Neural cell (in vitro differentiated cells): ENCODE measurements around the gene PNRC2. TPM values are rescaled to one million over a fixed set of nuclear protein-coding genes. Genes with fewer than 3 reads are reported as not detected.

ENCODE experiments used
- H2AFZ ChIP-seq: fragments of 200-600, 300-800 bp; sonication (generic), shearing (Covaris generic); 2 replicates; pipeline ENCODE4 v1.6.0; 2014; ENCODE audit warnings: low read depth, mild to moderate bottlenecking, antibody characterized with exemption, low read length, moderate library complexity
- H3F3A ChIP-seq: fragments of 200-600 bp; shearing (Covaris generic); 2 replicates; pipeline ENCODE4 v1.6.1; 2016; ENCODE audit warnings: mild to moderate bottlenecking, moderate library complexity, mixed read lengths, antibody characterized with exemption, low read length; ENCODE audit not compliant: insufficient read depth, poor library complexity, severe bottlenecking
- H3K27ac ChIP-seq: fragments of 200-600, 300-800 bp; sonication (generic), shearing (Covaris generic); 2 replicates; pipeline ENCODE4 v1.5.1; 2014; ENCODE audit warnings: mild to moderate bottlenecking, low read length, moderate library complexity
- H3K27me3 ChIP-seq: fragments of 300-800, 200-600 bp; sonication (generic), shearing (Covaris generic); 2 replicates; pipeline ENCODE4 v1.6.0; 2014; ENCODE audit warnings: mild to moderate bottlenecking, low read depth, low read length, moderate library complexity; ENCODE audit not compliant: insufficient read depth
- H3K36me3 ChIP-seq: fragments of 300-800, 200-600 bp; sonication (generic), shearing (Covaris generic); 2 replicates; pipeline ENCODE4 v1.5.1; 2014; ENCODE audit warnings: mild to moderate bottlenecking, antibody characterized with exemption, low read length, moderate library complexity; ENCODE audit not compliant: insufficient read depth
- H3K4me2 ChIP-seq: fragments of 300-800, 200-600 bp; sonication (generic), shearing (Covaris generic); 2 replicates; pipeline ENCODE4 v1.6.0; 2014; ENCODE audit warnings: mild to moderate bottlenecking, low read length
- H3K4me3 ChIP-seq: fragments of 300-800, 200-600 bp; sonication (generic), shearing (Covaris generic); 2 replicates; pipeline ENCODE4 v1.5.1; 2014; ENCODE audit warnings: mild to moderate bottlenecking, low read length, moderate library complexity
- H3K79me2 ChIP-seq: fragments of 200-600 bp; shearing (Covaris generic); replicated peaks from 2 replicates; pipeline ENCODE4 v1.6.0; 2014; ENCODE audit warnings: mild to moderate bottlenecking, low read length, moderate library complexity; ENCODE audit not compliant: insufficient read depth
- H3K9ac ChIP-seq: fragments of 300-800, 200-600 bp; sonication (generic), shearing (Covaris generic); 2 replicates; pipeline ENCODE4 v1.6.1; 2016; ENCODE audit warnings: mild to moderate bottlenecking, low read length, mixed read lengths
- H3K9me2 ChIP-seq: fragments of 200-600 bp; shearing (Covaris generic); 2 replicates; pipeline ENCODE4 v1.6.1; 2016; ENCODE audit warnings: mild to moderate bottlenecking, low read length, mixed read lengths; ENCODE audit not compliant: insufficient read depth
- H3K9me3 ChIP-seq: fragments of 200-600, 300-800 bp; sonication (generic), shearing (Covaris generic); 2 replicates; pipeline ENCODE4 v1.6.1; 2016; ENCODE audit warnings: mild to moderate bottlenecking, mixed run types, low read length, moderate library complexity, mixed read lengths
- H4K20me1 ChIP-seq: fragments of 200-600 bp; shearing (Covaris generic); 2 replicates; pipeline ENCODE4 v1.6.1; 2016; ENCODE audit warnings: mild to moderate bottlenecking, mixed run types; ENCODE audit not compliant: insufficient read depth
- CTCF ChIP-seq: fragments of 450-650 bp; IDR thresholded peaks from 2 replicates; pipeline ENCODE4 v1.5.1; 2014; ENCODE audit warnings: antibody characterized with exemption, mild to moderate bottlenecking, moderate library complexity; ENCODE audit not compliant: poor library complexity, severe bottlenecking
- EP300 ChIP-seq: fragments of 450-650 bp; conservative IDR thresholded peaks from 2 replicates; pipeline ENCODE4 v1.6.1; 2014; ENCODE audit warnings: antibody characterized with exemption, mild to moderate bottlenecking, moderate library complexity; ENCODE audit not compliant: poor library complexity, severe bottlenecking
- EZH2 ChIP-seq: fragments of 200-600, 300-800 bp; shearing (Covaris generic), sonication (generic); IDR thresholded peaks from 2 replicates; pipeline ENCODE4 v1.6.1; 2014; ENCODE audit warnings: antibody characterized with exemption, low read length, borderline replicate concordance, mild to moderate bottlenecking; ENCODE audit not compliant: insufficient read depth, poor library complexity, severe bottlenecking
- MXI1 ChIP-seq: fragments of 450-650 bp; conservative IDR thresholded peaks from 2 replicates; pipeline ENCODE4 v1.6.1; 2014; ENCODE audit warnings: antibody characterized with exemption, mild to moderate bottlenecking; ENCODE audit not compliant: poor library complexity, severe bottlenecking
- POLR2AphosphoS5 ChIP-seq: IDR thresholded peaks from 2 replicates; pipeline ENCODE4 v1.6.1; 2012
- RAD21 ChIP-seq: fragments of 450-650 bp; conservative IDR thresholded peaks from 2 replicates; pipeline ENCODE4 v1.6.1; 2014; ENCODE audit warnings: antibody characterized with exemption, mild to moderate bottlenecking, moderate library complexity
- REST ChIP-seq: IDR thresholded peaks from 2 replicates; pipeline ENCODE4 v1.6.1; 2012; ENCODE audit warnings: borderline replicate concordance
- SMC3 ChIP-seq: fragments of 450-650 bp; conservative IDR thresholded peaks from 2 replicates; pipeline ENCODE4 v1.6.1; 2014; ENCODE audit warnings: antibody characterized with exemption, mild to moderate bottlenecking, moderate library complexity; ENCODE audit not compliant: poor library complexity
- TAF1 ChIP-seq: IDR thresholded peaks from 2 replicates; pipeline ENCODE4 v1.6.1; 2012; ENCODE audit warnings: low read depth
- polyA plus RNA-seq: library from polyadenylated mRNA; depleted of rRNA; stranded (reverse); fragments of >200 nt; gene quantifications from 2 replicates; pipeline ENCODE4 v1.2.3, GENCODE V29; 2014

Gene PNRC2
- polyA plus RNA-seq, 1 donor from 2014 or later: 97.1 TPM

GRCh38 chr1:23910553-23911246 is 48.9 kb upstream of the PNRC2 start:
- Histone ChIP-seq H3F3A (no peaks in the 10 kb centered on the region), H2AFZ (no peak overlapping the region), H3K36me3 (no peaks in the 10 kb centered on the region), H3K9me2 (no peaks in the 10 kb centered on the region), H3K79me2 (no peaks in the 10 kb centered on the region), H3K4me3 (no peak overlapping the region), H3K9me3 (no peaks in the 10 kb centered on the region), H3K27ac (no peak overlapping the region), H3K27me3 (no peaks in the 10 kb centered on the region), H3K4me2 (no peak overlapping the region), H3K9ac (no peak overlapping the region), H4K20me1 (no peaks in the 10 kb centered on the region)
- TF ChIP-seq REST (no peak), EP300 (no peak), RAD21 (no peak), CTCF (no peak), SMC3 (no peak), EZH2 (no peak), MXI1 (no peak), POLR2AphosphoS5 (no peak), TAF1 (no peak)

GRCh38 chr1:23911921-23912320 is 47.7 kb upstream of the PNRC2 start:
- Histone ChIP-seq H3K36me3 (no peaks in the 10 kb centered on the region), H4K20me1 (no peaks in the 10 kb centered on the region), H3K9me3 (no peaks in the 10 kb centered on the region), H3K9me2 (no peaks in the 10 kb centered on the region), H2AFZ (no peak overlapping the region), H3K9ac (no peak overlapping the region), H3F3A (no peaks in the 10 kb centered on the region), H3K4me2 (no peak overlapping the region), H3K27ac (no peak overlapping the region), H3K79me2 (no peaks in the 10 kb centered on the region), H3K4me3 (no peak overlapping the region), H3K27me3 (no peaks in the 10 kb centered on the region)
- no peak for TF ChIP-seq POLR2AphosphoS5
- TF ChIP-seq SMC3: no peak
- TF ChIP-seq RAD21: no peak
- TF ChIP-seq MXI1: no peak
- no peak for TF ChIP-seq EZH2
- no peak for TF ChIP-seq EP300
- TF ChIP-seq REST: no peak
- no peak for TF ChIP-seq CTCF
- TF ChIP-seq TAF1: no peak
